ENCODE measurements around the gene SRGAP3.

Gene SRGAP3

GRCh38 chr3:9206287-9206686 lies 43.2 kb downstream of the SRGAP3 start:
- H3K36me3 ChIP-seq (ENCODE audit: control insufficient read depth in 5 of 5, insufficient read depth in 5 of 5, low read length in 5 of 5), result no peaks in the 10 kb centered on the region
- H3K9me3 ChIP-seq (ENCODE audit: control insufficient read depth in 5 of 5, low read length in 5 of 5), result no peaks in the 10 kb centered on the region
- H3K4me1 ChIP-seq (ENCODE audit: control insufficient read depth in 5 of 5, insufficient read depth in 5 of 5, low read length in 5 of 5), result peaks cover 0 to 5% (median 0%) of the 10 kb centered on the region in 5 donors
- no peaks in the 10 kb centered on the region for H3K27me3 ChIP-seq (ENCODE audit: control insufficient read depth in 5 of 5, insufficient read depth in 4 of 5, low read length in 5 of 5)
- no peak overlapping the region for H3K4me3 ChIP-seq (ENCODE audit: low read depth in 1 of 5, low read length in 5 of 5)
- no peak overlapping the region for H3K9ac ChIP-seq (ENCODE audit: low read length in 5 of 5)
- H3K27ac ChIP-seq (ENCODE audit: low read depth, low read length), result no peak overlapping the region

GRCh38 chr3:9205345-9206143 lies 43.9 kb downstream of the SRGAP3 start:
- Histone ChIP-seq H3K4me1 (ENCODE audit: control insufficient read depth in 5 of 5, insufficient read depth in 5 of 5, low read length in 5 of 5) (peaks cover 0 to 8% (median 0%) of the 10 kb centered on the region in 5 donors), H3K4me3 (ENCODE audit: low read depth in 1 of 5, low read length in 5 of 5) (no peak overlapping the region), H3K36me3 (ENCODE audit: control insufficient read depth in 5 of 5, insufficient read depth in 5 of 5, low read length in 5 of 5) (no peaks in the 10 kb centered on the region), H3K27me3 (ENCODE audit: control insufficient read depth in 5 of 5, insufficient read depth in 4 of 5, low read length in 5 of 5) (no peaks in the 10 kb centered on the region), H3K27ac (ENCODE audit: low read depth, low read length) (no peak overlapping the region), H3K9ac (ENCODE audit: low read length in 5 of 5) (no peak overlapping the region), H3K9me3 (ENCODE audit: control insufficient read depth in 5 of 5, low read length in 5 of 5) (no peaks in the 10 kb centered on the region)

GRCh38 chr3:9204253-9204992 lies 45.0 kb downstream of the SRGAP3 start:
- peaks cover 0 to 8% (median 0%) of the 10 kb centered on the region in 5 donors for H3K4me1 ChIP-seq (ENCODE audit: control insufficient read depth in 5 of 5, insufficient read depth in 5 of 5, low read length in 5 of 5)
- H3K4me3 ChIP-seq (ENCODE audit: low read depth in 1 of 5, low read length in 5 of 5), result no peak overlapping the region
- no peaks in the 10 kb centered on the region for H3K36me3 ChIP-seq (ENCODE audit: control insufficient read depth in 5 of 5, insufficient read depth in 5 of 5, low read length in 5 of 5)
- no peak overlapping the region for H3K27ac ChIP-seq (ENCODE audit: low read depth, low read length)
- H3K27me3 ChIP-seq (ENCODE audit: control insufficient read depth in 5 of 5, insufficient read depth in 4 of 5, low read length in 5 of 5), result no peaks in the 10 kb centered on the region
- H3K9ac ChIP-seq (ENCODE audit: low read length in 5 of 5), result no peak overlapping the region
- no peaks in the 10 kb centered on the region for H3K9me3 ChIP-seq (ENCODE audit: control insufficient read depth in 5 of 5, low read length in 5 of 5)

GRCh38 chr3:9203317-9203716 lies 46.1 kb downstream of the SRGAP3 start:
- Histone ChIP-seq H3K9ac (ENCODE audit: low read length in 5 of 5) (no peak overlapping the region), H3K27me3 (ENCODE audit: control insufficient read depth in 5 of 5, insufficient read depth in 4 of 5, low read length in 5 of 5) (no peaks in the 10 kb centered on the region), H3K4me1 (ENCODE audit: control insufficient read depth in 5 of 5, insufficient read depth in 5 of 5, low read length in 5 of 5) (peaks cover 0 to 8% (median 0%) of the 10 kb centered on the region in 5 donors), H3K9me3 (ENCODE audit: control insufficient read depth in 5 of 5, low read length in 5 of 5) (no peaks in the 10 kb centered on the region), H3K36me3 (ENCODE audit: control insufficient read depth in 5 of 5, insufficient read depth in 5 of 5, low read length in 5 of 5) (no peaks in the 10 kb centered on the region), H3K4me3 (ENCODE audit: low read depth in 1 of 5, low read length in 5 of 5) (no peak overlapping the region), H3K27ac (ENCODE audit: low read depth, low read length) (no peak overlapping the region)

- Histone ChIP-seq H3K4me1 (ENCODE audit: control insufficient read depth in 5 of 5, insufficient read depth in 5 of 5, low read length in 5 of 5) (peaks cover 0 to 8% (median 0%) of the 10 kb centered on the region in 5 donors), H3K9me3 (ENCODE audit: control insufficient read depth in 5 of 5, low read length in 5 of 5) (no peaks in the 10 kb centered on the region), H3K36me3 (ENCODE audit: control insufficient read depth in 5 of 5, insufficient read depth in 5 of 5, low read length in 5 of 5) (no peaks in the 10 kb centered on the region), H3K4me3 (ENCODE audit: low read depth in 1 of 5, low read length in 5 of 5) (no peak overlapping the region), H3K27ac (ENCODE audit: low read depth, low read length) (no peak overlapping the region), H3K9ac (ENCODE audit: low read length in 5 of 5) (no peak overlapping the region), H3K27me3 (ENCODE audit: control insufficient read depth in 5 of 5, insufficient read depth in 4 of 5, low read length in 5 of 5) (no peaks in the 10 kb centered on the region)
These were observed 46.9 kb downstream of the SRGAP3 start for GRCh38 chr3:9202546-9202945.

GRCh38 chr3:9201955-9202354 lies 47.5 kb downstream of the SRGAP3 start:
- Histone ChIP-seq H3K9ac (ENCODE audit: low read length in 5 of 5) (no peak overlapping the region), H3K27ac (ENCODE audit: low read depth, low read length) (no peak overlapping the region), H3K4me1 (ENCODE audit: control insufficient read depth in 5 of 5, insufficient read depth in 5 of 5, low read length in 5 of 5) (peaks cover 0 to 8% (median 0%) of the 10 kb centered on the region in 5 donors)

GRCh38 chr3:9201266-9201665 lies 48.2 kb downstream of the SRGAP3 start:
- no peaks in the 10 kb centered on the region for H3K9me3 ChIP-seq (ENCODE audit: control insufficient read depth in 5 of 5, low read length in 5 of 5)
- H3K4me1 ChIP-seq (ENCODE audit: control insufficient read depth in 5 of 5, insufficient read depth in 5 of 5, low read length in 5 of 5), result peaks cover 0 to 8% (median 0%) of the 10 kb centered on the region in 5 donors
- H3K27ac ChIP-seq (ENCODE audit: low read depth, low read length), result no peak overlapping the region
- H3K27me3 ChIP-seq (ENCODE audit: control insufficient read depth in 5 of 5, insufficient read depth in 4 of 5, low read length in 5 of 5), result no peaks in the 10 kb centered on the region
- H3K4me3 ChIP-seq (ENCODE audit: low read depth in 1 of 5, low read length in 5 of 5), result no peak overlapping the region
- H3K36me3 ChIP-seq (ENCODE audit: control insufficient read depth in 5 of 5, insufficient read depth in 5 of 5, low read length in 5 of 5), result no peaks in the 10 kb centered on the region
- H3K9ac ChIP-seq (ENCODE audit: low read length in 5 of 5), result no peak overlapping the region

More at GRCh38 chr3:9201955-9202354, 47.5 kb downstream of the SRGAP3 start:
- H3K36me3 ChIP-seq (ENCODE audit: control insufficient read depth in 5 of 5, insufficient read depth in 5 of 5, low read length in 5 of 5), result no peaks in the 10 kb centered on the region
- H3K27me3 ChIP-seq (ENCODE audit: control insufficient read depth in 5 of 5, insufficient read depth in 4 of 5, low read length in 5 of 5), result no peaks in the 10 kb centered on the region
- no peak overlapping the region for H3K4me3 ChIP-seq (ENCODE audit: low read depth in 1 of 5, low read length in 5 of 5)
- H3K9me3 ChIP-seq (ENCODE audit: control insufficient read depth in 5 of 5, low read length in 5 of 5), result no peaks in the 10 kb centered on the region

GRCh38 chr3:9199775-9200174 lies 49.7 kb downstream of the SRGAP3 start:
- Histone ChIP-seq H3K4me1 (ENCODE audit: control insufficient read depth in 5 of 5, insufficient read depth in 5 of 5, low read length in 5 of 5) (peaks cover 0 to 8% (median 0%) of the 10 kb centered on the region in 5 donors), H3K4me3 (ENCODE audit: low read depth in 1 of 5, low read length in 5 of 5) (no peak overlapping the region), H3K27me3 (ENCODE audit: control insufficient read depth in 5 of 5, insufficient read depth in 4 of 5, low read length in 5 of 5) (no peaks in the 10 kb centered on the region), H3K9ac (ENCODE audit: low read length in 5 of 5) (no peak overlapping the region), H3K9me3 (ENCODE audit: control insufficient read depth in 5 of 5, low read length in 5 of 5) (no peaks in the 10 kb centered on the region), H3K36me3 (ENCODE audit: control insufficient read depth in 5 of 5, insufficient read depth in 5 of 5, low read length in 5 of 5) (no peaks in the 10 kb centered on the region), H3K27ac (ENCODE audit: low read depth, low read length) (no peak overlapping the region)

- no peak overlapping the region for H3K9ac ChIP-seq (ENCODE audit: low read length in 5 of 5)
- no peaks in the 10 kb centered on the region for H3K9me3 ChIP-seq (ENCODE audit: control insufficient read depth in 5 of 5, low read length in 5 of 5)
- H3K4me1 ChIP-seq (ENCODE audit: control insufficient read depth in 5 of 5, insufficient read depth in 5 of 5, low read length in 5 of 5), result peaks cover 0 to 8% (median 0%) of the 10 kb centered on the region in 5 donors
- H3K36me3 ChIP-seq (ENCODE audit: control insufficient read depth in 5 of 5, insufficient read depth in 5 of 5, low read length in 5 of 5), result no peaks in the 10 kb centered on the region
- no peak overlapping the region for H3K27ac ChIP-seq (ENCODE audit: low read depth, low read length)
- H3K4me3 ChIP-seq (ENCODE audit: low read depth in 1 of 5, low read length in 5 of 5), result no peak overlapping the region
- no peaks in the 10 kb centered on the region for H3K27me3 ChIP-seq (ENCODE audit: control insufficient read depth in 5 of 5, insufficient read depth in 4 of 5, low read length in 5 of 5)
These were observed 50.5 kb downstream of the SRGAP3 start for GRCh38 chr3:9198899-9199335.

GRCh38 chr3:9198261-9198660 lies 51.2 kb downstream of the SRGAP3 start:
- Histone ChIP-seq H3K27me3 (ENCODE audit: control insufficient read depth in 5 of 5, insufficient read depth in 4 of 5, low read length in 5 of 5) (no peaks in the 10 kb centered on the region), H3K4me3 (ENCODE audit: low read depth in 1 of 5, low read length in 5 of 5) (no peak overlapping the region), H3K4me1 (ENCODE audit: control insufficient read depth in 5 of 5, insufficient read depth in 5 of 5, low read length in 5 of 5) (peaks cover 0 to 8% (median 0%) of the 10 kb centered on the region in 5 donors), H3K36me3 (ENCODE audit: control insufficient read depth in 5 of 5, insufficient read depth in 5 of 5, low read length in 5 of 5) (no peaks in the 10 kb centered on the region), H3K9me3 (ENCODE audit: control insufficient read depth in 5 of 5, low read length in 5 of 5) (no peaks in the 10 kb centered on the region), H3K27ac (ENCODE audit: low read depth, low read length) (no peak overlapping the region), H3K9ac (ENCODE audit: low read length in 5 of 5) (no peak overlapping the region)
